Measurements from ENCODE around the gene CORO2A.
"Not testable (repeated sequence)": the region's sequence is repeated elsewhere in the genome, so short reads cannot be mapped to it uniquely, and the experiment has no call there.

CORO2A gene

DNA sequence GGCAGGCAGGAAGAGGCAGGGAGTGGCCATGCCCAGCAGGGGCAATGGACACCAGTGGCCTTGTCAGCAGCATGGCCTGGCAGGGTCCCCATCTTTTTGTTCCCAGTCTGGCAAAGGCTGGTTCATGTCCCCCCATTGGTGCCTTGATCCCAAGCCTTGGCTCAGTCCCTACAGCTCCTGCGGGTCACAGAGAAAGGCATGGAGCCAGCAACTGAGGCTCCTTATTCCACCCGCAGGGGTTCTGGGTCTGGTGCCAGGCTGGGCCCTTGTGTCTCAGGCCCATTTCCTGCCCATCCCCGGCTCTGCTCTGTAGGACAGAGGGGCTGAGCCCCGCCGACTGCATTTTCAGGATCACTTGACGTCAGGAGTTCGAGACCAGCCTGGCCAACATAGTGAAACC, 87.4 kb downstream of the CORO2A start:
- DNase-seq, result no peak

DNA sequence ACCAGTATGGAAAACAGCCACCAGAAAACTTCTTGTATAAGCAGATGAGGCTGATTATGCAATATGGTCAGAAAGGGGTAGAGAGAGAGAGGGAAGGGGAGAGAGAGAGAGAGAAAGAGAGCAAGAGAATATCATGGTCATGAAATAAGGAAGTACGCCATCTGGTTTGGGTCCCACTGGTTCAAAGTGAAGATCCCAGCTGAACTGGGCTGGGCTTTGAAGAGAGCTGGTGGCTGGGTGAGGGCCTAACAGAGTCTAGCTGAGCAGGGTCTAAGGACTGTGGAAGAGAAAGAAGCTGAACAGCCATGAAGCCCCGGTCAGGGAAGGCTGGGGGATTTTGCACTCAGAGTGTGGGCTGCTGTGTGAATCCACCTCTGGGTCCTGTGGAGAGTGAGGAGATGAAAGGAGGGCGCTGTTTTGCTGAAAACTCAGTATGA, 88.0 kb downstream of the CORO2A start:
- no peak for DNase-seq

DNA sequence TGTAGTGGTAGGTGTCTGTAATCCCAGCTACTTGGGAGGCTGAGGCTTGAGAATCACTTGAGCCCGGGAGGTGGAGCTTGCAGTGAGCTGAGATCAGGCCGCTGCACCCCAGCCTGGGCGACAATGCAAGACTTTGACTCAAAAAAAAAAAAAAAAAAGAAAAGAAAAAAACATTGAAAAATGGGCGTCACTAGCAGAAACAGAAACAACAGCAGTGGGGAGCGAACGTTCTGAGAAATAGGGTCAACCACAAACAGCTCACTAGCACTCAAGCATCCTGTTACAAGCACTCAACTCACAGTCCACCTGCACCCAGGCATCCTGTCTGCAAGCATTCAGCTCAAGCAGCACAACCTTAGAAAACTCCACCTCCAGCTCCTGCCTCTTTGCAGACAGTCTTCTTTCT, 90.6 kb downstream of the CORO2A start:
- DNase-seq, result no peak

DNA sequence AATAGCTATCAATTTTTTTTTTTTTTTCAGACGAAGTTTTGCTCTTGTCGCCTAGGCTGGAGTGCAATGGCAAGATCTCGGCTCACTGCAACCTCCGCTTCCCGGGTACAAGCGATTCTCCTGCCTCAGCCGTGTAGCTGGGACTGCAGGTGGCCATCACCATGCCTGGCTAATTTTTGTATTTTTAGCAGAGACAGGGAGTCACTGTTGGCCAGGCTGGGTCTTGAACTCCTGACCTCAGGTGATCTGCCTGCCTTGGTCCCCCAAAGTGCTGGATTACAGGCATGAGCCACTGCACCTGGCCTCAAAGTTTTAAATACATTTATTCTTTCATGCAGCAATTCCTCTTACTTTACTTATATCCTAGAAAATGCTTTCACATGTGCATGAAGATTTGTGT, 91.0 kb downstream of the CORO2A start:
- no peak for DNase-seq

DNA sequence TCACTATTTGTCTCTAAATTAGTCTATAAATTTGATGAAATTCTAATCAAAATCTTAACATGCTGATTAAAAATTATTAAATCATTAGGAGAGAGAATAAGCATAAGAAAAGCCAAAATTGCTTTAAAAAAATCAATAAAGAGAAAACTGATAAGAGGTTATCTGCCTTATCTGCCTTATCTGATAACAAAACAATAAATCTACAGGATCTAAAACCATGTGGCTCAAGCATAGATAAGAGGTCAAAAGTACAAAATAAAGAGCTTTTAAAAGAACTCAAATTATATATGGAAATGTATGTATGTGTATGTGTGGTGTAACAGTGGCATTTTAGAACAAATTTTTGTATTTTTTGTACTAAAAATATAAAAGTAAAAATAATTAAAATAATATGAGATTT, 92.0 kb downstream of the CORO2A start:
- DNase-seq, result no peak

DNA sequence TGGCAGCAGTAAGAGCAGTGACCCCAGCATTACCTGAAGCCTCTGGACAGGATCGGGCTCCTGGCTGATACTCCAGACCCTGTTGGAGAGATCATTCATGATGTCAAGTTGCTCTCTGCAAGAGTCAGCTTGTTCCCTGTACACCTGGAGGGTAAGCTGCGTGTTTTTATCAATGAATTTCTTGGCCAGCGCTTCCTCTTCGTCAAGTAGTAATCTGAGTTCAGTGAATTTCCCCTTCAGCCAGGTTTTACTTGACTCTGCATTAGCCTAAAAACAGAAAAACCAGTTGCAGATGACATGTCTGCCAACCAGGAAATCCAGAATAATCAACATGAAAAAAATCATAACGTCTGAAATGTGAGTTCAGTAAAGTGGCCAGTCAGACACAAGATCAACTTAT, 92.5 kb downstream of the CORO2A start:
- no peak for DNase-seq

DNA sequence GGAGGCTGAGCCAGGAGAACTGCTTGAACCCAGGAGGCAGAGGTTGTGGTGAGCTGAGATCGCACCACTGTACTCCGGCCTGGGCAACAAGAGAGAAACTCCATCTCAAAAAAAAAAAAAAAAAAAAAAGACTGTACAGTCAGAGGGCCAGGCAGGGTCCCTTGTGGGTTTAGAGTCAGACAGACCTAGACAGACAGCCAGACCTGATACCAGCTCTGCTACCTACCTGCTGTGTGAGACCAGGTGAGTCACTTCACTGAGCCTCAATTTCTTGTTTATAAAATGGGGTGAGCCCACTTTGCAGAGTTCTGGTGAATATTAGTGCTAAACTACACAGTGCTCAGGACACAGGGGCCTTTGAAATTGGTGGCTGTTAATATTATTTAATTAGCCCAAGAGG, 93.1 kb downstream of the CORO2A start:
- DNase-seq, result no peak

DNA sequence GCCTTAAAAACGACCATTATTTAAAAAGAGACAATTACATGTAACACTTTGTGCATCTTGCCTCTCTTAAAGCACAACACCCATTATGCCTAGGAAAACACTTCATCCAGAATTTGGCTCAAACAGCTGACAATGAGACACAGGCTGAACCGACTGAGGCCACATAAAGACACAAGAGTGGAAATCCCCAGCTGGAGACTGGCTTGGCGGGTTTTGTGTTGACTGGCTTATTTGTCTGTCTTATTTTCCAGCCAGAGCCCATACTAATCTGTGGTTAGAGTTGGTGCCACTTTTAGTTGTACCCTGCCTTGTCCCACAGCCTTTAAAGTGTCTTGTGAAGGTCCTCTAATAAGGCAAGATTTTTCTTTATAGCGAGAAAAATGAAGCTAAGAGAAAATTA, 94.6 kb downstream of the CORO2A start:
- no peak for DNase-seq

DNA sequence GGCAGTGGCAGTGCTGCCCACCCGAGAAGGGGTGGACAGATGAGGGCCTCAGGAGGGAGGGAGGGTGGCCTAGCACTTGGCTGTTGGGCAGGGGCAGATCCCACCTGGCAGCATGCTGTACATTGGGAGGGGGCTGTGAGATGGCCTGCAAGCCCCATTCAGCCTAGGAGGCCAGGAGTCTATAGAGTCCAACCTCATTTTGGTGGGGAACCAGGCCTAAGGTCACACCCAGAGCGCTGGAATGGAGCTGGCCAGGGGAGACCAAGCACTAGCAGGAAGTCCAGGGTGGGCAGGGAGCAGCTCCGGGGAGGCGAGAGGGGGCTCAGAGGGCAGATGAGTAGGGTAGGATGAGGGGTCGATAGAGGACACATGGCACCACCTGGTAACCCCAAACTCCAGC, 96.3 kb downstream of the CORO2A start:
- no peak for DNase-seq

DNA sequence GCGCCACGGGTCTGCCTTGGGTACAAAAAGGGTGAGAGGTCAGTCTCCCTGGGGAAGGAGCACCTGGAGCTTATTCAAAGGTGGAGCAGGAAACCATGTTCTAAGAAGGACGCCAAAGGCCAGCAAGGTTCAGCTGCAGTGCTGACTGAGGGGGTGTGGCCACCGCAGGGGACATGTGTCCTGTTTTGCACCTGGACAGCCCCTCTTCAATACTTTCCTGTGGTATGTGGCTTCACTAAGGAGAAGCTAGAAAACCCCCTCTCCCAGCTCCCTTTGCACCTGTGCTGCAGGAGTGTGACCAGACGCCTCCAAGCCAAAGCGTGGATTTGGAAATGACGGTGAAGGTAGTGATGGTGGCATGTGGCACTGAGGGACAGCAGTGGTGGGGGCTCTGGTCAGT, 97.0 kb downstream of the CORO2A start:
- no peak for DNase-seq

DNA sequence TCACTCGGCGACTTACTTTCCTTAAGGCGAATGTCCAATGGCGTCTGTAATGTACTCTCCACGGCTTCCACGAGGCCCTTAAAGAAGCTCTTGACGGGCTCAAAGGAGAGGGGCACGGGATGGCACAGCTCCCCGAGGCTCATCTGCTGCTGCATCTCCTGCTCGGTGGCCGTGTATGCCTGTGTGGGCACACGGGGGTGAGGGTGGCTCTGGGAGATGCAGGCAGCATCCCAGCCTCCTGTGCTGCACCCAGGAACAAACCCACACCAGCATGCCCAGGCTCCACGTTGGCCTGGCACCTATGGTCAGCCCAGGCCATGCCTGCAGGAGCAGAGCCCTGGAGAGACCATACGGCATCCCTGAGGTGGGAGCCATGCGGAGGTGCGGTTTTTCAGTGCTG, 97.6 kb downstream of the CORO2A start:
- DNase-seq, result no peak

DNA sequence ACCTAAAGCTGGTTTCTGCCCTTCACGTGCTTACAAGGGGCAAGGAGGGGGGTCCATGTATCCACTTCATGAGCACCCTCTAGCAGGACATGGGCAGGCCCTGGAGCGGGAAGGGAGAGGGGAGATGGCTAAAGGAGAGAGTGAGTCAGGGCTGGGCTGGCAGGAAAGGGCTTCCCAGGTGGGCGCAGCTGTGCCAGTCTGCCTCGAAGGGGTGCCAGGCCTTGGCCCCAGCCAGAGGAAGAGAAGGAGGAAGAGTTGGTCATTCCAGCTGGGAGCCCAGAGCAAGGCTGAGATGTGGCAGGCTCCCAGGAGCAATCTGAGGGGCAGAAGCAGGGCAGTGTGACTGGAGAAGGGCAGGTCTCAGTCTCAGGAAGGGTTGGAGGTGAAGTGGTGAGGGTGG, 98.1 kb downstream of the CORO2A start:
- no peak for DNase-seq

DNA sequence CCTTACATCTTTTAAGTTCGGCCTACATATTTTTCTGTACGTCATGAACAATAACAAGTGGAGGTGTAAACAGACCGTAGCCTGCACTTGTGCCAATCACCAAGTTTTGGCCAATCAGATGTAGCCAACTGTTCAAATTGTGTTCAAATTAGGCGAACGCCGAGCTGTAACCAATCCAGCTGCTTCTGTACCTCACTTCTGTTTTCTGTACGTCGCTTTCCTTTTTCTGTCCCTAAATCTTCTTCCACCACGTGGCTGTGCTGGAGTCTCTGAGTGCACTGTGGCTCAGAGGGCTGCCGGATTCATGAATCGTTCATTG, 99.9 kb downstream of the CORO2A start:
- no peak for DNase-seq

DNA sequence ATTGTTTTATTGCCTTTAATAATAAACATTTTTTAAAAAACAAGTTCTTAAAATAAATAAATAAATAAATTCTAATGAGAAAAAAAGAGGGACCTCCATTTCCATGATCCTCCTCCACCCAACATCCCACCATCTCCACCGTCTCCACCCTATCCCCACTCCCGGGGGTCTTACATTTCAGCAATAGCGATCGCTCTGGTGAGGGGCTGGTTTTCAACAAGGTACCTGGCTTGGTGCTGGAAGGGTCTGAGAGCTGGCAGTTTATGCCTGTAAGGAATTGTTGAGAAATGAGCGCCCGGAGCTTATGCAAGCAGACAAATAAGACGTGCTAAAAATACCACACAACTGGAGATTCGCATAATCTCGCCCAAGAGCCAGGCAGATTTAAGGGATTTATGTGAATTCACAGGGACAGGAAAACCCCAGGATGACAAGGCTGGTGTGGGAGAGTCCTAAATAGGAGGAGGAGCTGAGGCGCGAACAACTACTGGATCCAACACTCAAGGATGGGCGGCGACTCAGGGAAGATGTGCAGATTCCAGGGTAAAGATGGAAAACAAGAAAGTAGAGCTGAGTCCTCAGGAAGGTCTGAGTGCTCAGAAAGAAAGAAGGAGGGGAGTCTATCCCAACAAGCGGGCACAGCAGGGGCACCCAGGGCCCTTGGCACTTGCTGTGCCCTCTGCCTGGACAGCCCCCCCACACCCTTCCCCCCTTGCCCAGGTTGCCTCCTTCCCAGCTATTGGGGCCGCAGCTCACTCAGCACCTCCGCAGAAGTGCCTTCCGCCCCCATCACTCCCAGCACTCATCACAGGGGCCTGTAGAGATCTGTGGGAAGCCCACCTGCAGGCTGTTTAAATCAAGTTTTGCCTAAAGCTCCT, 100.5 kb downstream of the CORO2A start:
- no peak for DNase-seq

DNA sequence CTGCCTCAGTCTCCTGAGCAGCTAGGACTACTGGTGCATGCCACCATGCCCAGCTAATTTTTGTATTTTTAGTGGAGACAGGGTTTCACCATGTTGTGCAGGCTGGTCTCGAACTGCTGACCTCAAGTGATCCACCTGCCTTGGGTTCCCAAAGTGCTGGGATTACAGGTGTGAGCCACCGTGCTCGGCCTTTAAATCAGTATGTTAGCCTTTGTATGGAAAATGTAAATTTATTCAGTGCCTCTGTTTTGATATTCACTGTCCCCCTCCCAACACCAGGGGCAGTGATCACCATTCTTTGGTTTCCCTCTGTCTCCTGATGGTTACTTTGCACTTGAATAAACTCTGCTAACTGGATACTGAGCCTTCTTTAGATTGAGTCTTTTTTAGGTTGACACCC, 101.8 kb downstream of the CORO2A start:
- DNase-seq, result not testable (repeated sequence)

DNA sequence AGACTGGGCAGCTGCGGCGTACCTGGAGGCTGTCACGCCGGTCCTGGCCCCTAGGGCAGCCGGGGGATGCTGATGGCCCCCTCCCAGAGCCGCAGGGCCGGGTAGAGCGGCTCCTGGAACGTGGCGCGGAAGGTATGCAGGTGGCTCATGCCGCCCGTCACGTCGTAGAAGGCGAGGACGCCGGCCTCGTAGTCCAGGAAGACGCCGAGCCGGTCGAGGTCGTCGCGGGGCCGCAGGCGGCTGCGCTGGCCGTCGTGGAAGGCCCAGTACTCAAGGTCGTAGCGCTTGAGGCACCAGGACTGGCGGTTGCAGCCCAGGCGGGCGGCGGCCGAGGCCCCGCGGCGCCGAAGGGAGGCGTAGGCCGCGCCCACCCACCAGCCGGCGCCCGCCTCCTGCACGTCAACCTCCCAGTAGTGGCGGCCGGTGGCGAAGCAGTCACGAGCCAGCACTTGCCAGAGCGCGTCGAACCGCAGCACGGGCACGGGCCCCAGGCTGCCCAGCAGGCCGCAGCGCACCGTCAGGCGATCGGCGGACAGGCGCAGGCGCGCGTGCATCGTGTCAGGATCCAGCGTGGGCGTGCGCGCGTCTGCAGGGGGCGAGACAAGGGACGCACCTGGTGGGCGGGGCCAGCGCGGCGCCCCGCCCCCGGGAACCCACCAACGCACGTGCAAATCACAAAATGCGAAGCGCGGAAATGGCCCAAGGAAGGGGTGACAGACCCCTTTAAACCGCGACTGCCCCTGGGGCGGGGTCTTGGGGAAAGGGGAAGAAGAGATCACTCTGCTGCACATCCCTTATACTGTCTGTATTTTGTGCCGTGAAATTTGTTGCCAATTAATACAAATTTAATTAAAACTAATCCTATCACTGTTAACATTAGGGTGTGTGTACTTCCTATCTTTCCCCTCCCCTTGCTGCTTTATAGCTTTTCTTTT, 104.8 kb downstream of the CORO2A start:
- DNase-seq, result no peak

DNA sequence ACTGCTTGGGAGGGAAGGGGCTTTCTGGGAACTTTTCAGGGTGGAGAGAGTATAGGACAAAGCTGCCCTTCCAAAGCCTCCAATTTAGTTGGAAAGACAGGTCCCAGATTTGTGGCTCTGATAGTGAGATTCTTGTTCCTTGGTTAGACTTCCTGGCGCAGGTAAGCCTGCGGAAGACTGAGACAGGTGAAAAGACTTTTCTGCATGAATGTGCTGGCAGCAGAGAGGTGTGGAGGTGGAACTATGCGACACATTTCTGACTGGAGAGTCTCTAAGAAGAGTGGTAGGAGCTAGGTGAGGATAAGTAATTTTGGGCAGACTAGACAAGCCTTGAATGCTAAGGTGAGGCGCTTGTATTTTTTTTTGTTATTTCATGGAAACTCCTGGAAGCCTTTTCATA, 106.0 kb downstream of the CORO2A start:
- DNase-seq, result no peak

DNA sequence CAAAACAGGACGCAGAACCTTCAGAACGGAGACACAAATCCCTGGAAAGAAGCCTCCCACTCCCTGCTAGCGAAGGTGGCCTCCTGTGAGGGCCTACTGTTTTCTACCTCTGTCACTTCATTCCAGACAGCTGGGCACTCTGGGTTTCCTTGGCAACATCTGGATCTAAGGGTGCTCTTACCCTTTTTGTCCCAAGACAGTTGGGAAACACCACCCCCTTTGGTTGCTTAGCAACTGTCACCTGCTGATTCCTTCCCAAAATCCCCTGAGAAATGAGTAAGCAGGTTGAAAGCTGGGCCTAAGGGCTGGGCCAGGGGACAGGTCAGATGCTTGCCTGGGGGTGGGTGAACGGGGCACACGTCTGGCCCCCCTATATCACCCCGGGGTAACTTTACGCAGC, 106.5 kb downstream of the CORO2A start:
- DNase-seq, result no peak

DNA sequence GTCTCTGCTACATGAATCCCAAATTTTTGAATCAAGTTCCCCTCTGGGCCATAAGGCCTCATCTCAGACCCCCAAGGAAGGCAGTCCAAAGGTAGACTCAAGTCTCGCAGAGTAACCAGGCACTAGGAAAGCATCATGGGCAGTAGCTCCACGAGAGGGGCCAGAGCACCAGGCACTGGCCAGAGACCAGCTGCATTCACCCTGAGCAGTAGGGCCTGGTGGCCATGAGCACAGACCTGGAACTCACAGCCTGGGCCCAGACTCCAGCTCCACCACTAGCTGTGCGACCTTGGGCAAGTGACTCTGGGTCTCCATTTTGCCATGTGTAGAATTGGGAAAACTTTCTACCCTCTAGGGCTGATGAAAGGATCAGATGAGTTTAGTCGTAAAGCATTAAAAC, 107.4 kb downstream of the CORO2A start:
- no peak for DNase-seq

DNA sequence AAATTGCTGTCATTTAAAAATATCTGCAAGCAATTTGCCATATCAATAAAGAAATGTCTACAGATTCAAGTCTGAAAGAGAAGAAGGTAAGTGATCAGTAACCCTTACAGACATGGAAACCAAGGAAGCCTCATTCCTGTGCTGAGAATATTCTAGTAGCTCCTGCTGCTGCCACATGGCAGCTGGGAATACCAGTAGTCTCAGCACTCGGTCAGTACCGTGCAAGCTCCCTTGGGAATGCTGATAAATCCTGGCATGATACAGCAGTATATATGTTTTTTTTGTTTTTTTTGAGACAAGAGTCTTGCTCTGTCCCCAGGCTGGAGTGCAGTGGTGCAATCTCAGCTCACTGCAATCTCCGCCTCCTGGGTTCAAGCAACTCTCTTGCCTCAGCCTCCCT, 108.0 kb downstream of the CORO2A start:
- DNase-seq, result no peak

DNA sequence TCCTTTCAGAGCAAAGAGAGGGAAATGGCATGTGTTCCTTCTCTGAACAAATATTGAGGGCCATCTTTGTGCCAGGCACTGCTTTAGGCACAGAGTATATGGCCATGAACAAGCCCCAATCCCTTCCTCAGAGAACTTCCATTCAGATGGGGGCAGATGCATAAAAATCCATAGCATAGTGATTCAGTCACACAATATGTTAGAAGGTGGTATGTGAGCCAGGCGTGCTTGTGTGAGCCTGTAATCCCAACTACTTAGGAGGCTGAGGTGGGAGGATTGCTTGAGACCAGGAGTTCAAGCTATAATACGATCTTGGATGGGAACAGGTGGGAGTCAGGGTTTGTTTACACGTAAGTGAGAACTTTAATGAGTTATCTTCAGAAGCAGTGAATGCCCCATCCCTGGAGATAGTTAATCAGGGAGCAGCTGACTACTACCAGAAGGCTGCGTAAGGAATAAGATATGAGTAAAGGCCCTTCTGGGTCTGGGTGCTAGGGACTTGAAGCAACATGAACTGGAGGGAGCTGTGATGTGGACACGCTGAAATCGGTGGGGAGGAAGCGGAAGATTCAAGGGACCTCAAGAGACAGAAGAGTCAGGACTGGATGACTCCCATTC, 108.8 kb downstream of the CORO2A start:
- no peak for DNase-seq

DNA sequence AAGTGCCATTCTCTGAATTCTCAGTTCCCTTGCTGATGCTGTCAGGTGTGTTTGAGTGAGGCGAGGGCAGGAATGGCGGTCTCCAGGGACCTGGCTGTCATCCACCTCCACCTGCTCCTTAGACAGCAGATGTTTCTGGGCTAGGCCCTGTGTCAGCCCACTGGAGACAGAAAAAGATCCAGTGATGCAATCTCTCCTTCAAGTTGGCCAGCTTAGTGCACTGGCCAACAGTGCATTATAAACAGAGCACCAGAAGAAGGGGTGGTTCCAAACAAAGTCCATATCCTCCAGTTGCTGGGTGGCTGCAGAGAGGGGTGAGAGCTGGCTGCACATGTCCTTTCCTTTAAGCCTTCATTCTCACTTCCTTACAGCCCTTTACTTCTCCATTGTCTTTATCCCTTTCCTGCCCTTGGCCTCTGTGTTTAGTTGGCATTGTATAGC, 109.4 kb downstream of the CORO2A start:
- DNase-seq, result no peak

DNA sequence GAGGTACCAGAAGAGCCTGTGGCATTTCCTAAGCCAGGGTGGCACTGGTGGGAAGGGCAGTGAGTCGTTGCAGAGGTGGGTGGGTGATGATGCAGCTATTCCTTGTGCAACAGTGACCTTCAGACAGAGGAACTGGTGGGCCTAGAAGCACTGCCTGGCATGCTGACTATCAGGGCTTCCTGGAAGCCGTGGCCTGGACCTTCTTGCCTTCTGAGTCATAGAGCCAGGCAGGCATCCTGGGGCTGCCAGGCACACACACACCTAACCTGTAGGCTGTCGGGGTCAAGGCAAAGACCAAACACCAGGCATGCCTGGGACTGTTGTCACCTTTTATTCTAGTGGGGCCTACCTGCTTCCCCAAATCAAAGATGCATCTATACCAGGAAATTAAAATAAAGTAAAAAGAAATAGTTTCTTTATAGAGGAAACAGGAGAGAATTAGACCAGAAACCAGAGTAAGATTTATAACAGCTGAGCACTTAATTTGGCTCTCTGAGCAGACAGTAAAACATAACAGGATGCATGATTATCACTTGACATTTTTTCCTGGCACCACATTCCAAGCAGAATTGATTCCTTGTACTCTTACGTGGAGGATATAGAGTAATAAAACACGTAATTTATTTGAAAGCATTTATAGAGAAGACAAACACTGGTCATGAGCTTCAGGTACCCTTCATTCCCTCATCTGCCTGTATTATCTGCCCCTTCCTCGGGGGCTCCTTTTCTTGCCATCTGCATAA, 110.8 kb downstream of the CORO2A start:
- no peak for DNase-seq

Data from SHP77 (cell line).